GM19452 (cell line): ENCODE data around the gene TLCD2.
"Not testable (repeated sequence)": the region's sequence is repeated elsewhere in the genome, so short reads cannot be mapped to it uniquely, and the experiment has no call there.

ENCODE experiments used
- ATAC-seq: cut with Tn5 transposase; IDR thresholded peaks from one replicate; pipeline ENCODE4 v1.9.1; 2021; ENCODE audit not compliant: unreplicated experiment

TLCD2 gene

GRCh38 chr17:1709971-1710806 lies at the start of gene TLCD2:
TLCD2 (minus strand) TSS chr17:1710377; CDS start chr17:1710242, 135 bp downstream.
- no peak for ATAC-seq

GRCh38 chr17:1759529-1759928 lies 49.4 kb upstream of the TLCD2 start:
- no peak for ATAC-seq

GRCh38 chr17:1758807-1759206 lies 48.6 kb upstream of the TLCD2 start:
- no peak for ATAC-seq

GRCh38 chr17:1755827-1756262 lies 45.7 kb upstream of the TLCD2 start:
- ATAC-seq: no peak

GRCh38 chr17:1755252-1755826 lies 45.2 kb upstream of the TLCD2 start:
- ATAC-seq: no peak

GRCh38 chr17:1754430-1755112 lies 44.4 kb upstream of the TLCD2 start:
- ATAC-seq: no peak

GRCh38 chr17:1753767-1754429 lies 43.7 kb upstream of the TLCD2 start:
- ATAC-seq: no peak

- no peak for ATAC-seq
Measured at GRCh38 chr17:1752425-1753262, 42.5 kb upstream of the TLCD2 start.

GRCh38 chr17:1750628-1751027 lies 40.5 kb upstream of the TLCD2 start:
- ATAC-seq: no peak

GRCh38 chr17:1746975-1747543 lies 36.9 kb upstream of the TLCD2 start:
- no peak for ATAC-seq

GRCh38 chr17:1745513-1746020 lies 35.4 kb upstream of the TLCD2 start:
- no peak for ATAC-seq

GRCh38 chr17:1744551-1745512 lies 34.7 kb upstream of the TLCD2 start:
- no peak for ATAC-seq

- no peak for ATAC-seq
Measured at GRCh38 chr17:1743088-1743439, 32.9 kb upstream of the TLCD2 start.

- no peak for ATAC-seq
Measured at GRCh38 chr17:1742371-1743087, 32.4 kb upstream of the TLCD2 start, which contains the start of gene SERPINF2. SERPINF2 (plus strand) TSS chr17:1742871; CDS start chr17:1744996, 2,125 bp downstream.

GRCh38 chr17:1741899-1742298 lies 31.7 kb upstream of the TLCD2 start:
- ATAC-seq: not testable (repeated sequence)

GRCh38 chr17:1737531-1738291 lies 27.5 kb upstream of the TLCD2 start:
- no peak for ATAC-seq
